Putamen (tissue), 1 donor: ENCODE data around the gene RNF212.
"Not testable (repeated sequence)": the region's sequence is repeated elsewhere in the genome, so short reads cannot be mapped to it uniquely, and the experiment has no call there.

Source experiments
- DNase-seq: peaks from one replicate; pipeline ENCODE4 v3.0.0-alpha.2; 2016; ENCODE audit warnings: low spot score

RNF212 gene

GRCh38 chr4:1113311-1114009 lies at the start of gene RNF212:
TSS of gene RNF212 (minus strand) at chr4:1113564. CDS start at chr4:1113464, 100 bp downstream.
- DNase-seq: no peak

- no peak for DNase-seq
These were observed 47.0 kb upstream of the RNF212 start for GRCh38 chr4:1160351-1160750.

GRCh38 chr4:1156069-1156468 lies 42.7 kb upstream of the RNF212 start:
- DNase-seq: no peak

GRCh38 chr4:1155314-1155713 lies 42.0 kb upstream of the RNF212 start:
- no peak for DNase-seq

- no peak for DNase-seq
These were observed 41.3 kb upstream of the RNF212 start for GRCh38 chr4:1154523-1155182.

- no peak for DNase-seq
These were observed 40.8 kb upstream of the RNF212 start for GRCh38 chr4:1154126-1154522.

GRCh38 chr4:1153567-1154090 lies 40.3 kb upstream of the RNF212 start:
- no peak for DNase-seq

GRCh38 chr4:1152290-1152689 lies 38.9 kb upstream of the RNF212 start:
- DNase-seq: no peak

- DNase-seq: no peak
These were observed 38.2 kb upstream of the RNF212 start for GRCh38 chr4:1151541-1151940.

GRCh38 chr4:1150875-1151274 lies 37.5 kb upstream of the RNF212 start:
- DNase-seq: no peak

- no peak for DNase-seq
These were observed 26.5 kb upstream of the RNF212 start for GRCh38 chr4:1139860-1140259.

- no peak for DNase-seq
These were observed 24.5 kb upstream of the RNF212 start for GRCh38 chr4:1137850-1138249.

GRCh38 chr4:1137063-1137776 lies 23.9 kb upstream of the RNF212 start:
- DNase-seq: no peak

- DNase-seq: no peak
These were observed 22.7 kb upstream of the RNF212 start for GRCh38 chr4:1136048-1136447.

GRCh38 chr4:1133033-1133432 lies 19.7 kb upstream of the RNF212 start:
- no peak for DNase-seq

- peak; percentile 83 for DNase-seq
These were observed 17.2 kb upstream of the RNF212 start for GRCh38 chr4:1130316-1131186.

GRCh38 chr4:1126506-1126905 lies 13.1 kb upstream of the RNF212 start:
- DNase-seq: no peak

- not testable (repeated sequence) for DNase-seq
These were observed 12.1 kb upstream of the RNF212 start for GRCh38 chr4:1125466-1125865.

- DNase-seq: no peak
These were observed 11.5 kb upstream of the RNF212 start for GRCh38 chr4:1124818-1125217.

GRCh38 chr4:1122505-1122904 lies 9.1 kb upstream of the RNF212 start:
- no peak for DNase-seq

GRCh38 chr4:1116838-1117237 lies 3.5 kb upstream of the RNF212 start:
- peak; percentile 47 for DNase-seq
